ENCODE data around the gene TTL.
"Not testable (repeated sequence)": the region's sequence is repeated elsewhere in the genome, so short reads cannot be mapped to it uniquely, and the experiment has no call there.

GRCh38 chr2:112434890-112435715 is 46.9 kb upstream of the TTL start:
- not testable (repeated sequence) for TF ChIP-seq CTCF, POLR2A (IDR thresholded peaks at IDR 0.05)

Data from adrenal gland (tissue), 5 donors.